Ectodermal cell (in vitro differentiated cells): ENCODE data around the gene CYP46A1.

Experiments
- H3K27ac ChIP-seq: 2 replicates; pipeline ENCODE4 v1.7.0; 2013; ENCODE audit warnings: mild to moderate bottlenecking, low read depth, low read length; ENCODE audit not compliant: insufficient read depth, poor library complexity, severe bottlenecking
- H3K27me3 ChIP-seq: 2 replicates; pipeline ENCODE4 v1.7.0; 2013; ENCODE audit warnings: mild to moderate bottlenecking, low read length; ENCODE audit not compliant: insufficient read depth, control insufficient read depth, poor library complexity, severe bottlenecking
- H3K36me3 ChIP-seq: one replicate; pipeline ENCODE4 v1.7.0; 2013; ENCODE audit warnings: low read length; ENCODE audit not compliant: control insufficient read depth, insufficient read depth
- H3K4me1 ChIP-seq: one replicate; pipeline ENCODE4 v1.7.0; 2013; ENCODE audit warnings: low read length; ENCODE audit not compliant: control insufficient read depth, insufficient read depth
- H3K4me3 ChIP-seq: 2 replicates; pipeline ENCODE4 v1.7.0; 2013; ENCODE audit warnings: low read depth, low read length, control low read depth; ENCODE audit not compliant: insufficient read depth
- H3K9me3 ChIP-seq: 2 replicates; pipeline ENCODE4 v1.7.0; 2013; ENCODE audit warnings: mild to moderate bottlenecking, low read length, moderate library complexity; ENCODE audit not compliant: control insufficient read depth
- WGBS, 2 experiments: methylation state at CpG; one replicate each; pipeline ENCODE4 v1.1.7; 2013; ENCODE audit warnings: missing lambda C conversion rate in 2 of 2; 5-methylcytosine and 5-hydroxymethylcytosine counted together

Gene CYP46A1

DNA sequence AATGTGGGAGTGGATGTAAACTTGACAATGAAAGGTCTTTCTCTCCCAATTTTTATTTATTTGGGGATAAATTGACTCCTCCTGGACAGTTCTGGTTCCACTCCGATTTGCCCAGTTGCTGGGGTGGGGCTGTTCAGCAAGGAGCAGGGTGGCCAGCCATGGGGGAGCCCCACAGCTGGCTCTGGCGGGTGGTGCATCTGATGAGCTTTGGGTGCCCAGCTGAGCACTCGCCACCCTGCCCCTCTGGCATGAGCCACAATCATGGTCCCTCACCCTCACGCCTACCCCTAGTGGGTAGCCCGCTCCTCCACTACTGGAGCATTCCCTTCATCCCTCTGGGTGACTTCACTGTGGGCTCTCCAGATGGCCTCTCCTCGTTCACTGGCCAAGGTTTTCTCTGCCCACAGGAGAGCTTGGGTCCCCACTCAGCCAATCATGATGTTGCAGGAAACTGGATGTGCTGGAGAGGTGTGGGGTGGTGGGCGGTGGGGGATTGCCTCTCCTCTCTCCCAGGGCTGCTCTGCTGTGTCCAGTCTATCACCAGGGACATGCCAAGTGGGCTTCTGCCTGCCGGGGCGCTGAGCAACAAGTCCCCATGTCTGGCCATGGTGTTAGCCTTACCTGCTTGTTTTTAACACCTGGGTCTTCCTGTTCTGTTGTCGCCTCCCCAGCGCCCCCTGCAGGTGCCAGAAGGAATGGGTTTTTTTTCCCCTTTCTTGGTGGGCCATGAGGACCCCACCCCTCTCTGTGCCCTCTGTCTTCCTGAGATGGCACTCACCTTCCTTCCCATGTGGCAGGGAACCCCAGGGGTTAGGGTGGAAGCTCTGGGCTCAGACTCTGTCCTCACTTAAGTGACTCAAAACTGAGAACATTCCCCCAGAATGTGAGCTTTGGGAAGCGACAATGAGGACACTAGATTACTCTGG, 3.4 kb downstream of the CYP46A1 start:
- 66% methylated on average over 12 of the region's 12 CpGs for WGBS, 2 experiments
- Histone ChIP-seq H3K4me3 (no peak overlapping the region), H3K27ac (no peak overlapping the region), H3K9me3 (no peaks in the 10 kb centered on the region), H3K36me3 (no peaks in the 10 kb centered on the region), H3K4me1 (peaks cover 5% of the 10 kb centered on the region), H3K27me3 (no peaks in the 10 kb centered on the region)

DNA sequence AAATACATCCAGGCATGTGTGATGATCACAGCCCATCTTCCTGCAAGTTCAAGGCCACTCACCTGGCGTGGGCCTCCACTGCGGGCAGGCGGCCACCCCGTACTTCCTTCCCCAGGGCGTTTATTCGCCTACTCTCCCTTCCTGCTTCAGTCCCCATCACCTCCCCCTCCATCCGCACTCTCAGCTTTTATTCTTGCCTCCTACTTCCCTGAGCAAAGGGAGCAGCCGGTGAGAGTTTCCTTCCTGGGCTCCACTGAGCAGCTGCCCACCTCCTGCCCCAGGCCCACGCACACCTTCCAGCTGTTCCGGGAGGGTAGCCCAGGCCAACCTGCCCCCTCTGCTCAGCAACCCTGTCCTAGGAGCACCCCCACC, 4.1 kb downstream of the CYP46A1 start:
- Histone ChIP-seq H3K27ac (no peak overlapping the region), H3K36me3 (no peaks in the 10 kb centered on the region), H3K4me3 (no peak overlapping the region), H3K4me1 (no peaks in the 10 kb centered on the region), H3K9me3 (no peaks in the 10 kb centered on the region), H3K27me3 (no peaks in the 10 kb centered on the region)
- WGBS, 2 experiments = 75 to 78% methylated on average over 10 of the region's 10 CpGs

DNA sequence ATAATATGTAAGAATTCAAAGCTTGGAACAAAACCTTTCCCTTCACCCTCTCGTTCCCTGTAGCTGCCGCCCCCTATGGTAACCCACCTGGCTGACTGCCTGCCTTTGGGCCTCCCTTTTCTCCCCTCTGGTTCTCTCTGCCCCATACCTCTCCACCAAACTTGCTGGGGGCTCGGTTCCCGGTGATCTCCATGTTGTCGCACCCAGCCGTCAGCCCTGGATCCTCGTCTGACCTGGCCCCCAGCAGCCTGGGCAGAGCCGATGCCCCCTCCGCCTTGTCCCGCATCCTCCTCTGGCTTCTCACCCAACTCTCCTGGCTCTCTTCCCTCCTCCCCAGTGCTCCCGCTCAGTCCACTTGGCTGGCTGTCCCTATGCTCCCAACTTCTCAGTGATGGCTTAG, 4.5 kb downstream of the CYP46A1 start:
- 91 to 95% methylated on average over 11 of the region's 11 CpGs for WGBS, 2 experiments

DNA sequence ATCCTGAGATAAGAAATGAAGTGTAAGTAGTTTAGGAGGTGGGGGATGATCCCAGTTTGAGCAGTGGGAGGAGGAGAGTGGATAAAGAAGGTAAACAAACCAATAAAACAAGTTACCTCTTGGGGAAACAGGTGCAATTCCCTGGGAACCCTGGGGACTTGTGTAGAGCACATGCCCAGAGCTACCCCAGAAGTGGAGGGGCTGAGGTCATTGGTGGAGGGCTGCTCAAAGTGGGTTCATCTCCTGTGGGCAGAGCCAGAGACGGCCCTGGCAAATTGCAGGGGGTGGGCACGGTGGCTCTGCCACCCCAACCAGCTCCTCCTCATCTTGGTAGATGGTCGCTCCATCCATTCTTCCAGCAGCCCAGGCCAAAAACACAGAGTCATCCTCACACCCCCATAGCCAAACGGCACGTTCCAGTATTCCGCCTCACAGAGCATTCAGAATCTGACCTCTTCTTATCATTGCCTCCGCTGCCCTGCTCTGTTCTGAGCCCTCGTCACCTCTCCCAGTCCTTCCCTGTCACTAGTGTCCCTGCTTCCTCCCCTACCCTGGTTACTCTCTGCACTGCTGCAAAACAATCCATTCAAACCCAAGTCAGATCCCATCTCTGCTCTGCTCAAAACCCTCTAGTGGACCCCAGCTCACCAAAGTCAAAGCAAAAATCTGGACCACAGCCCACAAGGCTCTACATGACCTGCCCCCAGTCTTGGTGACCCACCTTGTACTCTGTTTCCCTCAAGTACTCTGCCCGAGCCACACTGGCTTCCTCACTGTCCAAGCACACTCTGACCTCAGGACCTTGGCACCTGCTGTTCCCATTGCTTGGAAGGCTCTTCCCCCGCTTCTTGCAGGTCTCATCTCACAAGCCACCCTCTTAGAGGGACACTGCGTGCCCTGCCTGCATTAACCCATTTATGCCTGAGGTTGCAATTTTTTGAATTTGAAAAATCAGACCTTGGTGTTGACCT, 5.5 kb downstream of the CYP46A1 start:
- WGBS, 2 experiments = 92 to 93% methylated on average over 11 of the region's 11 CpGs
- Histone ChIP-seq H3K4me3 (no peak overlapping the region), H3K27ac (no peak overlapping the region), H3K36me3 (no peaks in the 10 kb centered on the region), H3K4me1 (no peaks in the 10 kb centered on the region), H3K9me3 (no peaks in the 10 kb centered on the region), H3K27me3 (no peaks in the 10 kb centered on the region)

More for the DNA sequence above, 4.5 kb downstream of the CYP46A1 start:
- Histone ChIP-seq H3K36me3 (no peaks in the 10 kb centered on the region), H3K27ac (no peak overlapping the region), H3K4me1 (no peaks in the 10 kb centered on the region), H3K4me3 (no peak overlapping the region), H3K9me3 (no peaks in the 10 kb centered on the region), H3K27me3 (no peaks in the 10 kb centered on the region)

DNA sequence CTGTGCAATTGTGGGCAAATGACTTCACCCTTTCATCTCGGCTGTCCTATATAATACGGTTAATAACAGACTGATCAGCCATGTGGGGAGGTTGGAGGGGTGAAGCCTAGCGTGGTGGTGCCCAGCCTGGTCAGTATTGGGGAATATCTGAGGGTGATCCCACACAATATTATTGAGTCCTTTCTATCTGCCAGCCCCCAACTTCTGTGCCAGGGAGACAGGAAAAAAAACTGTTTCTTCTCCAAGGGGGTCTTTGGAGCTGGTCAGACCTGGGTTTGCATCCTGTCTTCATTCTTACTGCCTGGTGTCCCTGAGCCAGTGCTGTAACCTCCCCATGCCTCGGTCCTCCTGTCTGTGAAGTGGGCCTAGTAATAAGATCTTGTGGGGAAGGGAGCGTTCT, 6.5 kb downstream of the CYP46A1 start:
- 90 to 95% methylated on average over 5 of the region's 5 CpGs for WGBS, 2 experiments
- H3K4me3 ChIP-seq = no peak overlapping the region

DNA sequence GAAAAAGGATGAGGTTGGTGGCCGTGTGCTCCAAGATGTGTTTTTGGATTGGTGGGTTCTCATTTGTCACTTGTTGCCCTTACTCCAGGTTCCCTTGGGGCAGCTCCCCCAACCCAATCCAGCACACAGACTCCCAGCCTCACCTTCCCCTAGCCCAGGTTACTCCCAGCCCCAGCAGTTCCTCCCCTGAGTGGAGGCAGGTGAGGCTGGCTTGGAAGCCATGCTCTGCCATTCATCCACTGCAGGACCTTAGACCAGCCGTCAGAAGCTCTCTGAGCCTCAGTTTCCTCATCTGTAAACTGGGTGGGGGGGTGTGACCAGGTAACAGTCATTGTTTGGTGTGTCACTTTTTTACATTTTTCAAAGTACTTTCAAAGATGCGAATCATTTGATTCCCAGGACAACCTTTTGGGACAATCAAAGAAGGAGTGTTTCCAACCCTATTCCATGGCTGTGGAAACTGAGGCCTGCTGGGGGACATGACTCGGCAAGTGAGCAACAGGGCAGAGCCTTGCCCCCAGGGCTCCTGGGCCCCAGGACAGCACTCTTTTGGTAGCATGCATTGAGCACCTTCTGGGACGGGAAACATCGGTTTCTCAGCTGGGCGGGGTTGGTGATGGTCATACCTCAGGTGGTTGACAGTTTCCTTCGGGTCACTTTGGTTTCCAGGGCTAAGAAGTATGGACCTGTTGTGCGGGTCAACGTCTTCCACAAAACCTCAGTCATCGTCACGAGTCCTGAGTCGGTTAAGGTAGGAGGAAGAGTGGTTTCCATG, 7.2 kb downstream of the CYP46A1 start:
- 95 to 97% methylated on average over 13 of the region's 13 CpGs for WGBS, 2 experiments
- H3K27me3 ChIP-seq = no peaks in the 10 kb centered on the region
- no peaks in the 10 kb centered on the region for H3K9me3 ChIP-seq
- no peak overlapping the region for H3K4me3 ChIP-seq
- no peaks in the 10 kb centered on the region for H3K36me3 ChIP-seq
- H3K4me1 ChIP-seq = no peaks in the 10 kb centered on the region
- no peak overlapping the region for H3K27ac ChIP-seq

More for the DNA sequence above, 6.5 kb downstream of the CYP46A1 start:
- no peak overlapping the region for H3K27ac ChIP-seq
- no peaks in the 10 kb centered on the region for H3K4me1 ChIP-seq
- no peaks in the 10 kb centered on the region for H3K27me3 ChIP-seq
- no peaks in the 10 kb centered on the region for H3K9me3 ChIP-seq
- H3K36me3 ChIP-seq = no peaks in the 10 kb centered on the region

DNA sequence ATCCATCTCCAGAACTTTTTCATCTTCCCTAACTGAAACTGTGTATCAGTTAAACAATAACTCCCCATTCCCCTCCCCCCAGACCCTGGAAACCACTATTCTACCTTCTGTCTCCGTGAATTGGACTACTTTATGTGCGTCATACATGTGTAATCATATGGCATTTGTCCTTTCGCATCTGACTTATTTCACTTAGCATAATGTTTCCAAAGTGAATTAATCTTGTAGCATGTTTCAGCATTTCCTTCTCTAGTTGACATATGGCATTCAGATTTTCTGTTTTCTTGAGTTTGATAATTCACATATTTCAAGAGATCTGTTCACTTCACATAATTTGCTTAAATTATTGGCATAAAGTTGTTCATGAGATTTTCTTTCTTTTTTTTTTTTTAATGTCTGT, 9.8 kb downstream of the CYP46A1 start:
- no peaks in the 10 kb centered on the region for H3K4me1 ChIP-seq
- no peaks in the 10 kb centered on the region for H3K36me3 ChIP-seq
- WGBS, 2 experiments = 61 to 65% methylated on average over 3 of the region's 3 CpGs
- H3K27ac ChIP-seq = no peak overlapping the region
- no peaks in the 10 kb centered on the region for H3K27me3 ChIP-seq
- H3K4me3 ChIP-seq = no peak overlapping the region
- no peaks in the 10 kb centered on the region for H3K9me3 ChIP-seq

DNA sequence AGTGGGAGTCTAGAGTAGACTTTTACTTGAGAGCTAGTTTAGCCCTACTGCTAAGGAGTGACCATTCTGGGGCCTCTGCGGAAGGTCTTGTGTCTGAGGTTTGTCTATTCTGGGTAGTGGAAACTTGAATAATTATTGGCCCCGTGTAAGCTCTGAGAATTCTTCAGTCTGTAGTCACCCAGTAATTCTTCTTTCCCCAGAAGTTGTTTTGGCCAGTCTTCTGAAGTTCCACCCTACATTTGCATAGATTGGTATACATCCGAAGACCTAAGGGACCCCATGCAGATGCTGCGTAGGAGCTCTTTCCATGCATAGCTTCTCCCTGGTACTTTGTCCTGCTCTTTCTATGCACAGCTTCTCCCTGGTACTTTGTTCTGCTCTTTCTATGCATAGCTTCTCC, 12.8 kb downstream of the CYP46A1 start:
- Histone ChIP-seq H3K4me1 (no peaks in the 10 kb centered on the region), H3K36me3 (no peaks in the 10 kb centered on the region), H3K27me3 (no peaks in the 10 kb centered on the region), H3K9me3 (no peaks in the 10 kb centered on the region), H3K27ac (no peak overlapping the region), H3K4me3 (no peak overlapping the region)
- WGBS, 2 experiments = 86 to 91% methylated on average over 4 of the region's 4 CpGs

DNA sequence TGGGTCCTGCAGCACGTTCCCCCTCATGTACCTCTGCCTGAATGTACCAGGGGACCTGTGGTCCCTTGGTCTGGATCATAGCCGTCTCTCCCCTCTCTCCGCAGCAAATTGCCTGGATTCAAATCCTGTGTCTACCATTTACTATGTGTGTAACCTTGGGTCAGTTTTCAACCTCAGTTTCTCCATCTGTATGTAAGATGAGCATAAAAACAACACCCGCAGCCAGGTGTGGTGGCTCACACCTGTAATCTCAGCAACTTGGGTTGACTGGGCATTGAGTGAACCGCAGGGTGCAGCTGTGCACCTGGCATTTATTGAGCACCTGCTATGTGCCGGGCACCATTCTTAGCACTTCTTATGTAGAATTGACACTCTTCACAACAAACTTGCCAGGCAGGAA, 14.1 kb downstream of the CYP46A1 start:
- H3K36me3 ChIP-seq = peaks cover 3% of the 10 kb centered on the region
- 78 to 81% methylated on average over 6 of the region's 6 CpGs for WGBS, 2 experiments
- H3K27me3 ChIP-seq = no peaks in the 10 kb centered on the region
- H3K9me3 ChIP-seq = peaks cover 3% of the 10 kb centered on the region
- H3K4me3 ChIP-seq = no peak overlapping the region
- H3K27ac ChIP-seq = no peak overlapping the region
- no peaks in the 10 kb centered on the region for H3K4me1 ChIP-seq
